Mononuclear cell (primary cell): Measurements from ENCODE around the gene TSHR. TPM values are rescaled to one million over a fixed set of nuclear protein-coding genes. Genes with fewer than 3 reads are reported as not detected.
"Not testable (repeated sequence)": the region's sequence is repeated elsewhere in the genome, so short reads cannot be mapped to it uniquely, and the experiment has no call there.

Experiments used
- H3K27me3 ChIP-seq: 2 replicates; pipeline ENCODE4 v1.6.0; 2011; ENCODE audit warnings: low read length, control low read depth; ENCODE audit not compliant: insufficient read depth
- H3K4me1 ChIP-seq: 2 replicates; pipeline ENCODE4 v1.5.1; 2011; ENCODE audit warnings: mild to moderate bottlenecking, low read length, control low read depth; ENCODE audit not compliant: insufficient read depth
- H3K4me3 ChIP-seq: 2 replicates; pipeline ENCODE4 v1.5.1; 2011; ENCODE audit warnings: mild to moderate bottlenecking, low read length, moderate library complexity
- H3K9me3 ChIP-seq: 2 replicates; pipeline ENCODE4 v1.5.1; 2011; ENCODE audit warnings: low read depth, mild to moderate bottlenecking, control low read depth, low read length
- total RNA-seq: library from RNA; depleted of rRNA; stranded (reverse); fragments of >200 nt; gene quantifications from one replicate; pipeline ENCODE4 v1.2.3, GENCODE V29; 2012

The TSHR gene
- total RNA-seq = 0.21 TPM

- peaks cover 19% of the 10 kb centered on the region for H3K4me1 ChIP-seq
- peak within 1 kb of the TSS; percentile 33 for H3K4me3 ChIP-seq
- no peaks in the 10 kb centered on the region for H3K9me3 ChIP-seq
- H3K27me3 ChIP-seq = no peaks in the 10 kb centered on the region
Measured at GRCh38 chr14:80955416-80955941, at the start of gene TSHR. Gene TSHR (plus strand): TSS chr14:80955621. CDS start chr14:80955681, 60 bp downstream.

DNA sequence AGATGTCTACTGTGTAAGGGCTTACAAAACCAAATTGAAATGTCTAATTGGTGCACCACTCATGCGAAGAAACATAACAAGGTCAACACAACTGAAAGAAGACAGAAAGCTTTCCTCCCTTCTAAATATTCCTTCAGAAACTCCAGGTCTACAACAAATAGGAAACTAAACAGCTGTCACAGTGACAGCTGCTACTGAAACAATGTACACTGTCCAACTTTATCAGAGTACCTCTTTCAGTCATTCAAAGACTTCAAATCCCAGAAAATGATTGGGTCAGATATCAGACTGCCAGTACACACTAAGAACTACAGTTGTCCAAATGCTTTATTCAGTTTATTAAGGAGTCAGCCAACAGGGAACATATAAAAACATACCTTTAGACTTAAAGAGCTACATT is 49.1 kb upstream of the TSHR start:
- no peaks in the 10 kb centered on the region for H3K9me3 ChIP-seq
- H3K4me3 ChIP-seq = no peak overlapping the region
- H3K4me1 ChIP-seq = no peaks in the 10 kb centered on the region
- H3K27me3 ChIP-seq = no peaks in the 10 kb centered on the region

DNA sequence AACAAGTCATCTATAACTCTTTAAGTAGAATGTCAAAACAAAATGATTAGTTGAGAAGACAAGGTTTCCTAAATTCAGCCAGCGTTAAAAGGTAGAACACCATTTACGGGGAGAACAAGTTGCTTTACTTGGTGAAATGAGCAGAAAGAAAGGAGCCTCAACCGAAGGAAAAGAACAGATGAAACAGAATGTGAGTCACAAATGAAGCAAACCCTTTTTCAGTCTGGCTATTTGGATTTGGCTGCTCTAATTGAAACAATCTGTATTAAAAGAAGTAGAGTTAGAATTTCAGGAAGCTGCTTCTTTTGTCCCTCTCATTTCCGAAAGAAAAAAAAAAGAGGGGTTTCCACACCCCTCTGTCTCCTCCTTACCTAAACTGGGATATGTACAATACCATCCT is 48.5 kb upstream of the TSHR start:
- H3K27me3 ChIP-seq = no peaks in the 10 kb centered on the region
- no peaks in the 10 kb centered on the region for H3K4me1 ChIP-seq
- no peak overlapping the region for H3K4me3 ChIP-seq
- no peaks in the 10 kb centered on the region for H3K9me3 ChIP-seq

DNA sequence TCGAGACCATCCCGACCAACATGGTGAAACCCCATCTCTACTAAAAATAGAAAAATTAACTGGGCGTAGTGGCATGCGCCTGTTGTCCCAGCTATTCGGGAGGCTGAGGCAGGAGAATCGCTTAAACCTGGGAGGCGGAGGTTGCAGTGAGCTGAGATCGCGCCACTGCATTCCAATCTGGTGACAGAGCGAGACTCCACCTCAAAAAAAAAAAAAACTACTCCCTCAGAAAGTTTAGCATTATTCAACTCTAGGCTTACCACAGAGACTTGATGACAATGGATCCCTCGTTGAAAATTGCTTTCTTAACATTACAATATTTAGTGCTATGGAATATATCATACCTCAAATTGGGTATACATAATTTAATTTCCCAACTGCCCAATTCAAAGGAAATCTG is 43.4 kb upstream of the TSHR start:
- H3K4me3 ChIP-seq, H3K4me1 ChIP-seq, H3K27me3 ChIP-seq, H3K9me3 ChIP-seq: not testable (repeated sequence)

DNA sequence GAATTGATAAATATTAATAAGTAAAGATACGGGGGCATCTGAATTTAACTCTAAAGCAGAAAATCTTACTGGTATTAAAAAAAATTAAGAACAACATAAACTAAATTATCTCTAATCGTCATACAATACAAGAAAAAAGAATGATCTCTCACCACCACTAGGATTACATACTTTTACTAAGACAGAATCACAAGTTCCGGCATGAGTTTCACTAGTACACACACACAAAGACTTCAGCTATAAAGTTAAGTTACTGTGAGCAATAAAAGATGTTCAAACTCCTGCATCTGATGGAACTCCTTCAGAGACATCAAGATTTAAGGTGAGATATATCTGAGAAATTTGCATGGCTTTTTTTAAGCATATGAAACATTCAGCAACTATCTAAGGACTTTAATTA is 35.8 kb upstream of the TSHR start:
- H3K4me3 ChIP-seq = no peak overlapping the region
- H3K9me3 ChIP-seq = no peaks in the 10 kb centered on the region
- no peaks in the 10 kb centered on the region for H3K4me1 ChIP-seq
- H3K27me3 ChIP-seq = no peaks in the 10 kb centered on the region

GRCh38 chr14:80923368-80923767 is 32.1 kb upstream of the TSHR start:
- Histone ChIP-seq H3K9me3 (no peaks in the 10 kb centered on the region), H3K4me3 (no peak overlapping the region), H3K4me1 (no peaks in the 10 kb centered on the region), H3K27me3 (no peaks in the 10 kb centered on the region)

- Histone ChIP-seq H3K9me3 (no peaks in the 10 kb centered on the region), H3K4me3 (no peak overlapping the region), H3K27me3 (no peaks in the 10 kb centered on the region), H3K4me1 (no peaks in the 10 kb centered on the region)
Measured at GRCh38 chr14:80924365-80925103, 30.9 kb upstream of the TSHR start.

GRCh38 chr14:80926397-80927082 is 28.9 kb upstream of the TSHR start:
- H3K9me3 ChIP-seq = no peaks in the 10 kb centered on the region
- peaks cover 17% of the 10 kb centered on the region for H3K4me1 ChIP-seq
- H3K27me3 ChIP-seq = no peaks in the 10 kb centered on the region
- H3K4me3 ChIP-seq = no peak overlapping the region

DNA sequence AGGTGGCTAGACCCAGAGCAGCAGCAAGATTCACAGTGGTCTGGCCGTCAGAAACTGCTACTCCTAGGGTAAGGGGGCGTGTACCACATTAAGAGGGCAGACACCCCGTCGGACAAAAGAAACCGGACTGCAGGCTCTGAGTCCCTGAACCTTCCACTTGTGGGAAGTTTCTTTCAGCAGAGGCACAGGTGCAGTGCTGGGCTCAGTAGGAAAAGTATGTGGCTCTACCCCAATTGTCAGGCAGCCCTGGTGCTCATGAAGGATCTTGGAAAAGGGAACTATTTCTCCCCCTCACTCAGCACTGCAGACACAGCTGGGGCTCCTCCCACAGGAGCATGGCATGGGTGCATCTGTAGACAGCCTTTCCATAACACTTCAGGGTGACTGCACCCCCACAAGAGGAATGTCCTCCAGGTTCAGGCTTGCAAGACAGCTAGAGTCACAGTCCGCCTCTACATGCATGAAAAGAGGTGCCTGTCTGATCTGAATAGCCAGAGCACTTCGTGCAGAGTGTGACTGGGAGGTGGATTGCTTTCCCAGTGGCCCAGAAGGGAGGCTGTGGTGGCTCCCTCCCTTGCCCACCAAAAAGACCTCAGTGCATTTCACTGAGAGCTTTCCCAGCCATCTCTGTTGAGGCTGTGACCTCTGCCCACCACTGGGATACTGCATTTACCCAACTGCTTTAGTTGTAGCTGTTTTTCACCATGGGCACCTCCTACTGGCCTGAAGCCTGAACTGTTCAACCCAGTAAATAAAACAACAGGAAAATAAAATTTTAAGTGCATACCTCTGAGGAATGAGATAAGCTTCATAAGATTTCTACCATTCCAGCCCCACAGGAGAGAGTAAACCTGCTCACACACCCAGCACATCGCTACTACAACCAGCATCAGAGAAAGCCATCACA is 28.1 kb upstream of the TSHR start:
- H3K9me3 ChIP-seq = no peaks in the 10 kb centered on the region
- no peaks in the 10 kb centered on the region for H3K27me3 ChIP-seq
- peaks cover 25% of the 10 kb centered on the region for H3K4me1 ChIP-seq

DNA sequence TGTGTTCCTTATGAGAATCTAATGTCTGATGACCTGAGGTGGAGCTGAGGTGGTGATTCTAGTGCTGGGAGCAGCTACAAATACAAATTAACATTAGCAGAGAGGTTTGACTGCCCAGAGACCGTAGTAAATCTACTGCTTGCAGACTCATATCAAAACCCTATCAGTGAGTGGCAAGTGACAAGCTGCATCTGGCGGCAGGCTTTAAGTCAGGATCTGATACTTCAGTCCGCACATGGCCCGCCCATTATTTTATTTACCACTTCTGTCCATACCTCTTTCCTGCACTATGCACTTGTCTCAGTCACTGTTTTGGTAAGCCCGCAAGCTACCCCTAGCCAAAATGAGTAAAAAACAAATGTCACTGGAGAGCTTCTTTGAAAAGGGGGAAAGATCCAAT is 25.3 kb upstream of the TSHR start:
- Histone ChIP-seq H3K27me3 (no peaks in the 10 kb centered on the region), H3K4me1 (peaks cover 33% of the 10 kb centered on the region), H3K9me3 (no peaks in the 10 kb centered on the region), H3K4me3 (no peak overlapping the region)

More for the DNA sequence above, 28.1 kb upstream of the TSHR start:
- H3K4me3 ChIP-seq = no peak overlapping the region

DNA sequence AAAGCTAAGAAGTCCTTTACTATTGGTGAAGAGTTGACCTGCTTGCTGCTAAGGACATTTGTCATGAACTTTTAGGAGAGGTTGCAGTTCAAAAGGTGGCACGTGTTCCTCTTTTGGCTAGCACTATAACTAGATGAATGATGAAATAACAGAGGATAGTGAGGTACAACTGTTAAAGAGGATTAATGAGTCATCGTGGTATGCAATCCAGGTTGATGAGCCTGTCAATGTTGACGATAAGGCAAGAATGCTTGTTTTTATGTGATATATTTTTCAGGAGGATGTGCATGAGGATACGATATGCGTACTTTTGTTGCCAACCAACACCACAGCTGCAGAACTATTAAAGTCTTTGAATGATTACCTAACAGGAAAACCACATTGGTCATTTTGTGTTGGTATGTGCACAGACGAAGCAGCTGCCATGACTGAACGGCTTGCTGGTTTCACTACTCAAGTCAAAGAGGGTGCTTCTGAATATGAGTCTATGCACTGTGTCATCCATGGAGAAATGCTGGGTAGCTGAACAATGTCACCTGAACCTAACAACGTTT is 24.5 kb upstream of the TSHR start:
- Histone ChIP-seq H3K9me3 (no peaks in the 10 kb centered on the region), H3K27me3 (no peaks in the 10 kb centered on the region), H3K4me1 (peaks cover 33% of the 10 kb centered on the region), H3K4me3 (no peak overlapping the region)

GRCh38 chr14:80933282-80933681 is 22.1 kb upstream of the TSHR start:
- Histone ChIP-seq H3K9me3 (no peaks in the 10 kb centered on the region), H3K27me3 (no peaks in the 10 kb centered on the region), H3K4me3 (no peak overlapping the region), H3K4me1 (peaks cover 33% of the 10 kb centered on the region)

DNA sequence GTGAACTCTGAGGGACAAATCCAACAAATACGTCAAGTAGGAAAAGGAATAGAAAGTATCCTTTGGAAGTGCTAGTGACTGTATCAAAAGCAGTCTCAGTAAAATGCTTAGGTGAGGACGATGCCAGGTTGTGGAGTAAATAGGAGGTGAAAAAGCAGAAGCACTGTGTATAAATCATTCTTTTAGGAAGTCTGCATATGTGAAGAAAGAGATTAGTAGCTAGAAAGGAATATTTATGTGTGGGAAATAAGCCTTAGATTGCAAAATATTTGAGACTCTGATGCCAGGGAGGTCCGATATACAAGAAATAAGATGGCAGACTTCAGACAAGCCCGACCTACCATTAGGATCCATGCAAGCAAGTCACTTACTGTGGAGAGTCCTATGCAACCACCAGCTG is 21.7 kb upstream of the TSHR start:
- Histone ChIP-seq H3K9me3 (no peaks in the 10 kb centered on the region), H3K27me3 (no peaks in the 10 kb centered on the region), H3K4me1 (peaks cover 33% of the 10 kb centered on the region), H3K4me3 (no peak overlapping the region)

- no peaks in the 10 kb centered on the region for H3K9me3 ChIP-seq
- no peaks in the 10 kb centered on the region for H3K27me3 ChIP-seq
- H3K4me1 ChIP-seq = peaks cover 18% of the 10 kb centered on the region
- H3K4me3 ChIP-seq = no peak overlapping the region
Measured at GRCh38 chr14:80940146-80940545, 15.3 kb upstream of the TSHR start.
